ENCODE results near the gene KRT5. TPM values are rescaled to one million over a fixed set of nuclear protein-coding genes. Genes with fewer than 3 reads are reported as not detected.

KRT5 gene
- total and polyA plus RNA-seq, 3 donors from 2014 or later = 0.39 to 2.6 (median 1.1) TPM

- H3K9me3 ChIP-seq = no peaks in the 10 kb centered on the region
- WGBS, 2 donors = 63 to 85% methylated on average over 5 to 14 of the region's 14 CpGs
- H3K4me3 ChIP-seq = no peak within 1 kb of the TSS
- no peaks in the 10 kb centered on the region for H3K27me3 ChIP-seq
- H3K4me1 ChIP-seq = no peaks in the 10 kb centered on the region
- H3K36me3 ChIP-seq (ENCODE audit: low read depth, missing control alignments) = no peaks in the 10 kb centered on the region
- intact Hi-C loops (cut with DNase I; ENCODE audit: low total_unique reads) = no loop called here
- TF ChIP-seq CTCF (IDR thresholded peaks at IDR 0.05) (no peak), POLR2A (IDR thresholded peaks at IDR 0.05) (no peak)
- no peak for DNase-seq
- no peak within 1 kb of the TSS for H3K27ac ChIP-seq
These were observed 32.5 kb upstream of the KRT5 start, which contains the start of gene KRT71 for GRCh38 chr12:52552681-52553195. TSS of gene KRT71 (minus strand) at chr12:52553145. CDS start at chr12:52553077, 68 bp downstream.

- no peak for TF ChIP-seq POLR2A (IDR thresholded peaks at IDR 0.05)
- no peak for TF ChIP-seq CTCF (IDR thresholded peaks at IDR 0.05)
- Histone ChIP-seq H3K27me3 (no peaks in the 10 kb centered on the region), H3K4me1 (no peaks in the 10 kb centered on the region), H3K27ac (no peak overlapping the region), H3K36me3 (ENCODE audit: low read depth, missing control alignments) (no peaks in the 10 kb centered on the region), H3K4me3 (no peak overlapping the region), H3K9me3 (no peaks in the 10 kb centered on the region)
- intact Hi-C loops (cut with DNase I; ENCODE audit: low total_unique reads) = no loop called here
- DNase-seq = peak; percentile 29
- 87 to 91% methylated on average over 4 to 5 of the region's 5 CpGs for WGBS, 2 donors
These were observed 31.9 kb upstream of the KRT5 start for GRCh38 chr12:52552055-52552454.

GRCh38 chr12:52551216-52551865, 31.1 kb upstream of the KRT5 start:
- H3K9me3 ChIP-seq = no peaks in the 10 kb centered on the region
- no peak for TF ChIP-seq POLR2A (IDR thresholded peaks at IDR 0.05)
- no peak for TF ChIP-seq CTCF (IDR thresholded peaks at IDR 0.05)
- H3K27me3 ChIP-seq = no peaks in the 10 kb centered on the region
- DNase-seq = no peak
- no peaks in the 10 kb centered on the region for H3K36me3 ChIP-seq (ENCODE audit: low read depth, missing control alignments)
- WGBS, 2 donors = 63 to 73% methylated on average over 6 of the region's 6 CpGs
- H3K4me1 ChIP-seq = no peaks in the 10 kb centered on the region
- H3K4me3 ChIP-seq = no peak overlapping the region
- H3K27ac ChIP-seq = no peak overlapping the region
- intact Hi-C loops (cut with DNase I; ENCODE audit: low total_unique reads) = no loop called here

GRCh38 chr12:52546126-52546525, 25.9 kb upstream of the KRT5 start:
- TF ChIP-seq CTCF (IDR thresholded peaks at IDR 0.05) = no peak
- TF ChIP-seq POLR2A (IDR thresholded peaks at IDR 0.05) = no peak

More at GRCh38 chr12:52546126-52546525, 25.9 kb upstream of the KRT5 start:
- 92 to 98% methylated on average over 15 of the region's 15 CpGs for WGBS, 2 donors
- intact Hi-C loops (cut with DNase I; ENCODE audit: low total_unique reads) = no loop called here
- H3K27me3 ChIP-seq = no peaks in the 10 kb centered on the region
- H3K36me3 ChIP-seq (ENCODE audit: low read depth, missing control alignments) = no peaks in the 10 kb centered on the region
- no peaks in the 10 kb centered on the region for H3K9me3 ChIP-seq
- H3K4me3 ChIP-seq = no peak overlapping the region
- no peaks in the 10 kb centered on the region for H3K4me1 ChIP-seq
- DNase-seq = no peak
- no peak overlapping the region for H3K27ac ChIP-seq
